HG02973 (cell line): ENCODE results near the gene MACROD2.
A peak's percentile ranks its signal among the peaks of the same experiment; 100 is the strongest.

ENCODE experiments used
- ATAC-seq: cut with Tn5 transposase; IDR thresholded peaks from one replicate; pipeline ENCODE4 v1.9.1; 2021; ENCODE audit warnings: moderate library complexity; ENCODE audit not compliant: unreplicated experiment

MACROD2 gene

GRCh38 chr20:15571056-15571455, 1575.7 kb downstream of the MACROD2 start:
- ATAC-seq: no peak

DNA sequence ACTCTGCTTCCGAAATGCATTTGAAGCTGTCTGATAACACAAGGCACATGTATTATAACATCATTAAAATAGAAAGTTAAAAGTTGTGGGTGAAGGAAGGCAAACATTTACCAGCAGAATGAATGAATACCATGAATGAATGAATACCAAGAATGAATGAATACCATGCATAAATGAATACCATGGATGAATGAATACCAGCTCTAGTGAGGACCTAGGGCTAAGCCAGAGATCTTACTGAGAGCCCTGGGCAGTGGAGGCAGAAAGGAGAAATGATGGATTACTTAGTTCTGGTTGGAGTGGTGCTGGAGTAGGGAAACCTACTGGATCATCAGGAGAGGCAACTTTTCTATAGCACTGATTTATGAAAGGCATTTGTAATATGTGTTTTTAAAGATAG, 1579.9 kb downstream of the MACROD2 start:
- no peak for ATAC-seq

GRCh38 chr20:15576411-15576810, 1581.1 kb downstream of the MACROD2 start:
- ATAC-seq: no peak

DNA sequence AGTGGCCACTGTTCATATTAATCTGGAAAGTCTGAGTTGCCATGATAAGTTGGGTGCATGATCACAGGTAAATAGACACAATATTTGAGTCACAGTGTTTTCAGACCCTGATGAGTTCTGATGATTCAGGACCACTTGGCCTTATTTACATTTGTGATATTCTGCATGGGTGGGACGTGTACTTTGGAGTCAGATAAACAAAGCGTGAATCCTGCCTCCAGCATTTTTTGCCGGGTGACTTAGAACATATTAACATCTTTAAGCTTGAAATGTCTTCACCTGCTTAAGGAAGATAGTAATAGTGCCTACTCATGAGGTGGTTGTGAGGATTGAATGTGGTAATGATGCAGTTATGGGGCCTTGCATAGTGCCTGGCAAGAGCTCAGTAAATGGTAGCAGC, 1582.8 kb downstream of the MACROD2 start:
- no peak for ATAC-seq

DNA sequence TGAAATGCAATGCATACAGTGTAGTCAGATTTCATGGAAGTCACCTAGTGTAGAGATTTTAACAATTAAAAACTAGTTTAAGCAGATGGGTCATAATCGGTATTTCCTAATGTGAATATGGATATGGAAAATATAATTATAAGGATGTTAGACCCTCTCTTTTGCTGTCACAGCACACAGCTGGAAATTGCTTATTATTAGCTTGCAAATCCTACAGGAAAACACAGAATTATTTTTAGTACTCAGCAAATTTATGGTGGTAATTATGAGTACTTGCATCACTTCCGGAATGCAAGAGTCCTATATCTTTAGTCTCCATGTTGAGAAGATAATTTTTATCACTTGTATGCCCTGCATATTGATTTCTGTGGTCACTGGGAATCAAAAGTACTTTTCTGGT, 1584.4 kb downstream of the MACROD2 start:
- no peak for ATAC-seq

- no peak for ATAC-seq
Observed at GRCh38 chr20:15582146-15582760, 1586.9 kb downstream of the MACROD2 start.

DNA sequence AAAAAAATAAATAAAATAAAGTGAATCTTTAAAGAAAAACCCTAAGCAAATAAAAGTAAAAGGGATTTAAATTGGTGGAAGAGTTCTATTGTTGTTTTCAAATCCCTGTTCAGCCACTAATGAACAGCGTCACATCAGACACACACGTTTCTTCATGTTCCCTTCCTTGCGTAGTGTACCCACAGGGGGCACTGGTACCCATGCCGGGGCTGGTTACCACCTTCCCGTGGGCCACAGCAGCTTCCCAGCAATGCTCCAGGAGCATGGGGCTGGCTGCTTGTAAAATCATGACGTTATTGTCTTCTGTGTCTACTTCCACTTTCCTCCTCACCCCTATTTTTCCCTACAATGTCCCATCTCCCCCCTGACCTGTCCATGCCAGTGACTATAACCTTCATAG, 1589.2 kb downstream of the MACROD2 start:
- no peak for ATAC-seq

GRCh38 chr20:15593081-15593480, 1597.8 kb downstream of the MACROD2 start:
- ATAC-seq: no peak

- no peak for ATAC-seq
Observed at GRCh38 chr20:15594158-15594695, 1598.9 kb downstream of the MACROD2 start.

GRCh38 chr20:15596220-15596890, 1601.0 kb downstream of the MACROD2 start:
- no peak for ATAC-seq

DNA sequence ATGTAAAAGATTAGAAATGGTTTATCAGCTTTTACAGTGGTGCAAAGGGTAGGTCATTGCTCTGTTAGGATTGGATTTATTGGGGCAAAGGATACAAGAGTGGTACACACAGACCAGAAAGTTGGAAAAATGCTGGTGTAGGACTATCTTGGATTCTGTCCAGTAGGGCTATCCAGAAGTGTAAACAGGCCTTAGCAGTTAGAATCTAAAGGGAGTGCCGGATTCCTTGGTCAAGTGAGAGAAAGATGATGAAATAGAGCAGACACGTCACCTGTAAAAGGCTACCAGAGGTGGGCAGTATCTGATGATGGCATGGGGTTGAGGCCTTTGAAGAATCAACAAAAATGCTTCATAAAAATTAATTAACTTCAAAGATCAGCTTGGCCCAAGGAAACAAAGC, 1602.0 kb downstream of the MACROD2 start:
- no peak for ATAC-seq

DNA sequence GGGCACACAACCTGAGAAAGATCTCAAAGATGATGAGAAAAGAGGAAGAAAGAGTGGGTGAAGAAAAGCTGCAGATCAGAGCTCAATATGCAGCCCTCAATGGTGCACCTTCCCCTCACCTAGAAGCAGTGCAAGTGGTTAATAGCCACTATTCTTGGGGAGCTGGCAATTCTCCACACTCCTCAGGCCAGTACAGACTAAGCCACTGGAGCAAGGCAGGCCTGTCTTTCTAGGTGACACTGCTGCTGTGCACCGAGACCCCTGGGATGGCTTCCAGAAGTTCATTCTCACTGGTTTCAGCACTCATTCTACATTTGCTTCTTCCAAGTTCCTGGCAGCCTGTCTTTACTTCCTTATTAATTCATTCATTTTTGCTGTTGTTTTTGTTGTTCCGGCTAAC, 1604.6 kb downstream of the MACROD2 start:
- no peak for ATAC-seq

DNA sequence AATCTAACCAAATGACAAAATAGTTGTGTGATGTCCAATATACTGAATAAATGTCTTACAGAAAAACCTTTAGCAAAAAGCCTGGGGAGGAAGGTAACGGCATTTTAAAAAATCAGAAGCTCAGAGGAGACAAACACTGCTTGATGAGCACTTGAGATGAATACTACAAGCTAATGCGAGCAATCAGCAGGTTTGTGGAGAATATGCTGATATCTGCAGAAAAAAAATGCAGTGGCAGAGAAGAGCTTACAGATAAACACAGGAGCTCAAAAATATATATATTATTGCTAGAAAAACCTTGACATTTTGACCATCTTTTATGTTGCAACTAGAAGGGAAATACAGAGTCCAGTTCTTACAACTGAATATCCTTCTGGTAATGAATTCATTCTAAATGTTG, 1605.2 kb downstream of the MACROD2 start:
- ATAC-seq: no peak

DNA sequence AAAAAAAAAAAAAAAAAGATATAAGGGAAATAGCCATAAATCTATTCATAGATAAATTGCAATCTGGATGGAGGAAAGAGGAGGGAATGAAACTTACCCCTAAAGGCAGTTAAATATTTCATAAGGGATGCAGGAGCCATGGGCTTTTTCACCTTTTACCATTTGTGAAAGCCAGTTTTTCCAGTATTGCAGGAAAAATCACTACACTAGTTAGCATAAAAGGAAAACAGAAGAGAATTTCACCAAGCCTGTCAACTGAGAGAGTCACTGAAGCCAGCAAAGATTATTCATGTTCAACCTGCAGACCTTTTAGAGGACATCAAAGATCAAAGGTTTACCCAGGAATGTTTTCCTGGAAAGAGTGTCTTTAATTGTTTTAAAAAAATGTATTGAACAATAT, 1608.2 kb downstream of the MACROD2 start:
- ATAC-seq: no peak

DNA sequence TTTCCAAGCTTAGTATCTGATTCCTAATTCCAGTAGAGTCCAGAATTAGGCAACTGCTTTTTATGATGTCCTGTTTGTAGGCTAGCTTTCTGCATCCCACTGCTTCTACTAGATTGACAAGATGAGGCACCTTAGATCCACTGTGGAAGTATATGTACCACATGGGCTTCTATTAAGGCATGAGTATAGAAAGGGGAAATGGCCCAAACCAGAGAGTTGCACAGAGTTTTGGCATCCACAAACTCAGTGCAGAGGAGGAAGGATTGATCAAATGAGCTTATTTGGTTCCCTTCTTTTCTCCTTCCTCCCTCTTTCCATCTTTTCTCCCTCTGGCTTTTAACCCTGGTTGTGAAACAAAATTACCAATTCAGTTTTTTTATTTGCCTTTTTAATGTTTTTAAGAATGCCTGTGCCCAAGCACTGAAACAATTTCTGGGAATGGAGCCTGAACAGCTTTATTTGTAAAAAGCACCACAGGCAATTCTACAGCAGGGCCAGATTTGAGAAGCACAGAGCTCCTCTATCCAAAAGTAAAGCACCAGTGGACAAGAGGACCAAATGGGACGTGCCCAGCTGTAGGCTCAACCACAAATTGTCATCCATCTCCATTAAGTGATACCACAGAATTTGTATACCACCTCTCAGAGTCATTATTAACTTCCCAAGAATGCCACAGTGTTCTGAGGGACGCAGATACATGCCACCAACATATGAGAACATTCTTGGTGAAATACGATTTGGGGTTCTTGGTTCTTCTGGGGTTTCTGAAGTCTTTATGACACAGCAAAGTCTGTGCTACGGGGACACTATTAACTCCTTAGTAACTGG, 1608.9 kb downstream of the MACROD2 start:
- ATAC-seq: no peak

DNA sequence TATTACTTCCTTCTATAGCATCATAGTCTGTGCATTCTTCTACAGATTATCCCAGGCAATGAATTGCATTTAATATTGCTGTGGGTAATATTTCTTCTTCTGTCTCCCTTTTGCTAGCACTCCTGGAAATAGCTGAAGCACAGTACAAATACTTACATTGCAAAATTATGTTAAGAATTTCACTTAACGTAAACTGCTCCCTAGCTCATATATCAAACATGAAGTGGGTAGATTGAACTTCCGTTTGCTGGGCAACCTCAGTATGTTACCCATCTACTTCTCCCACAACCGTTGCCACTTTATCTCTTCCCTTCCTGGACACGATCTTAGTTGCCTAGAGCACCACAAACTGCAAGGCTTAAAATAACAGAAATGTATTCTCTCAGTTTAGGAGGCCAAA, 1614.6 kb downstream of the MACROD2 start:
- ATAC-seq: no peak

DNA sequence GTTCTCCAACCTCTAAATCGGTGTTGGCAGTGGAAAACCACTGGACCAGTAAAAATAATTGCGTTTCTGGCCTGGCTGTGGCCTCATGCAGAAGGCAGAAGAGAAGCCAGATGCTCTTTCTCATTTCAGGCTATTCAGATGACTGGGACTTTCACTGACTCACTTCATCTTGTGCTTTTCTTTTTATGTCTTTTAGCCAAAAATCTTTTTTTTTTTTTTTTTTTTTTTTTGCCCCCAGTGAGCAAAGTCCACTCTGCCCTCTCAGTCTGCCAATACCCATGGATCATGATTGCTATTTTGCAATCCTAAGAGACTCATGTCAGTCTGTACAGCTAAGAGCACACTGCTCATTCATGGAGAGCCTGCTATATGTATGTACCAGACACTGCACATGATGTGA, 1615.5 kb downstream of the MACROD2 start:
- ATAC-seq: peak; percentile 60

DNA sequence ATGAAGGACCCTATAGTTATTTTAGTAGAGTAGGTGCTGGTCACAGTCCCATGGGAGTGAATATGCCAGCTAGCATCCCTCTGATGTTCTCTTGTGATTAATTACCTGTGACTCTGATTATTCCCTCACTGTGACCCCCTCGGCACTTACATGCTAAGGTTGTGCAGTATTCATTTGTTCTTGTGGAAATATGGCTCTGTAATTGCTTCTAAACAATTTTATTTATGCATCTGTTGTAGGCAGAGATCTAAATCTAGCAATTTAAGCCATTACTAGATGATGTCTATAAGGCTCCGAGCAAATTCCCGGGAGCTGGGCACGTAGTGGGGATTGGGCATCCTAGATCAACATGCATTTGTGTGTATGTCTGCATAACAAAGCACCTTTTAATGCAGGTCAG, 1616.2 kb downstream of the MACROD2 start:
- no peak for ATAC-seq

DNA sequence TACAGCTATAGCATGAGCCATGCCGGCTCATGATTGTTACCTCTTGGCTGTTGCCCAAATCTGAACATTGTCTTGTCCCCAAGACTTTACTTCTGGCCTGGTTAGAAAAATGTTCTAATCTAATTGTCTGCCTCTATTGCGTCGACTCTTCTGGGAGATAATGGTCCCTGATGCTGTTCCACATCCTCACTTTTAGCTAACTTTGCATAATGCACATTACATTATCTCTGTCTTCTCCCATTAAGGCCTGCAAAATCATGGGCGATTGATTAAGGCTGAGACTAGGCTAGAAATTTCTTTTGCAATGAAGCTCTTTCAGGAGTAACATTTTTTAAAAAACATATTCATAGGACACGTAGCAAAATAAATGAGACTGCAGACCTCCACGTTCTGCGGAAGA, 1616.9 kb downstream of the MACROD2 start:
- ATAC-seq: no peak

DNA sequence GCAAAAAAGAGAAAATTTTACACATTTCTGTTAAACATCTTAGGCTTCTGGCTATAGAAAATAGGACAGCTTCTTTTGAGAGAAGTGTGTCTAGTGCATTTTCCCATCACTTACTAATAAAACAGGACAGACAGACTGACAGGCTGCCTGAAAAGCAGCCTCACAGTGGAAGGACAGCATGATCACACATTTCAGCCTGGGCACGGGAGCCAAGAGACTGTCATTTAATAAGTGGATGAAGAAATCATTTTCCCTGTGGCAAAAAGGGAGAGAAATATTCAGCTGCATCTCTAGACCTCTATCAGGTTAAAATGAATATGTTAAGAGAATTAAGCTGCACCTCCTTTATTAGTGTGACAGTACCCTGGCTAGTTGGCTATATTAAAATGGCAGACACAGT, 1617.5 kb downstream of the MACROD2 start:
- no peak for ATAC-seq

GRCh38 chr20:15613530-15613929, 1618.2 kb downstream of the MACROD2 start:
- ATAC-seq: no peak

- no peak for ATAC-seq
Observed at GRCh38 chr20:15616626-15617025, 1621.3 kb downstream of the MACROD2 start.
